ENCODE results near the gene TBCCD1. TPM values are rescaled to one million over a fixed set of nuclear protein-coding genes. Genes with fewer than 3 reads are reported as not detected.
A peak's percentile ranks its signal among the peaks of the same experiment; 100 is the strongest.

Gene TBCCD1
- total and polyA plus RNA-seq, 2 of the 8 experiments (the other 6 are each of a cell fraction or from before 2014, with no cell fraction given), result 11.3 to 13.9 TPM

DNA sequence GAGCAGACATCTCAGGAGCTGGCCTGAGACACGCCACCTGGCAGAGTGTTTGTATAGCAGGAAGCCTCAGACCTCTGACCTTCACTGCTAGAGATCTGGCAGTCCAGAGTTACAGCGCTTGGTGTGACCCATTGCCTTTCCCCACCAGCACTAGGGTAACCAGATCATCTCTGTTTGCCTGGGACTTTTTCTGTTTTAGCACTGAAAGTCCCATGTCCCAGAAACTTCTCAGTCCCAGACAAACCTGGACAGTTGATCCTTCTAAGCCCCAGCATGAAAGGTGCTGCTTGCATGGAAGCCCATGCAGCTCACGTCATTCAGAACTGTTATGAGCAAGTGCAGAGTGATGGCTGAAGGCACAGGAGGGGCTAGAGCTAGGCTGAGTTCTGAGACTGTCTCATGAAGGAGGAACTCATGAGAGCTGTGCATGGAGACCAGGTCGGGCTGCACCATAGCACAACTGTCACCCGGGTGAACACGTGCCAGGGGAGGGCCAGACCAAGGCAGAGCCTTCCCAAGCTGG, 27.5 kb upstream of the TBCCD1 start:
- no peak overlapping the region for H2BK120ac ChIP-seq (replicated peaks; ENCODE audit: low read depth, low read length)
- H3K9me3 ChIP-seq (ENCODE audit: insufficient read depth in 2 of 2, low read depth in 1 of 2, low read length in 1 of 2), result no peaks in the 10 kb centered on the region
- H4K20me1 ChIP-seq (replicated peaks in 1 of 2; ENCODE audit: control insufficient read depth in 1 of 2, insufficient read depth in 2 of 2, low read length in 2 of 2), result no peaks in the 10 kb centered on the region
- H2AFZ ChIP-seq (ENCODE audit: low read length), result 0 out of 2 replicates have a peak overlapping the region, but pooled peaks have one; percentile 6
- H3K23ac ChIP-seq (ENCODE audit: insufficient read length), result no peak overlapping the region
- H3K56ac ChIP-seq (replicated peaks; ENCODE audit: insufficient read length, low read depth, low read length), result no peak overlapping the region
- H3K9ac ChIP-seq (replicated peaks in 1 of 4; ENCODE audit: extremely low read depth in 1 of 4, low read depth in 3 of 4, low read length in 3 of 4), result no peak overlapping the region
- no peak overlapping the region for H3K4ac ChIP-seq (replicated peaks; ENCODE audit: insufficient read length, low read depth, low read length)
- ChIA-PET POLR2A (ENCODE audit: partially characterized antibody) (interaction anchor here (10.2 kb wide), 1 partner anchor 190 kb away, joined by 85 read pairs; the partner anchor contains the start of gene EIF4A2), CTCF (ENCODE audit: partially characterized antibody) (interaction anchor here (0.7 to 23.7 kb wide), 6 partner anchors 8 to 214 kb away, joined by 3 to 333 read pairs (median 3); partner anchors contain the start of gene AHSG)
- no peak overlapping the region for H3K27ac ChIP-seq (ENCODE audit: low read depth, low read length)
- TF ChIP-seq GTF2F1 (IDR thresholded peaks at IDR 0.05; ENCODE audit: borderline replicate concordance, low read depth, low read length) (no peak), CHD1 (IDR thresholded peaks at IDR 0.05; ENCODE audit: low read depth, low read length) (no peak), ZNF274 (IDR thresholded peaks at IDR 0.05; ENCODE audit: borderline replicate concordance, extremely low read depth, low read length) (no peak), EGR1 (IDR thresholded peaks at IDR 0.05; ENCODE audit: borderline replicate concordance, low read depth, low read length) (no peak), JUN (IDR thresholded peaks at IDR 0.05; ENCODE audit: low read depth, low read length) (no peak)
- TF ChIP-seq, protein P1, sequence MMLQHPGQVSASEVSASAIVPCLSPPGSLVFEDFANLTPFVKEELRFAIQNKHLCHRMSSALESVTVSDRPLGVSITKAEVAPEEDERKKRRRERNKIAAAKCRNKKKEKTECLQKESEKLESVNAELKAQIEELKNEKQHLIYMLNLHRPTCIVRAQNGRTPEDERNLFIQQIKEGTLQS (IDR thresholded peaks at IDR 0.05; ENCODE audit: insufficient read depth, low read depth, low read length), result no peak
- H4K5ac ChIP-seq (ENCODE audit: insufficient read length, low read depth, low read length), result no peak overlapping the region
- H2AK5ac ChIP-seq (ENCODE audit: low read depth, low read length), result no peak overlapping the region
- no peak overlapping the region for H3K18ac ChIP-seq (ENCODE audit: extremely low read depth, low read length)
- no peaks in the 10 kb centered on the region; a peak in 1 of 7 replicates for H3K27me3 ChIP-seq (replicated peaks in 1 of 4; ENCODE audit: control insufficient read depth in 3 of 4, extremely low read depth in 1 of 4, insufficient read depth in 3 of 4, low read length in 3 of 4)
- no peak overlapping the region for H4K91ac ChIP-seq (replicated peaks; ENCODE audit: insufficient read length, low read length)
- H3K23me2 ChIP-seq (ENCODE audit: low read depth, low read length), result no peaks in the 10 kb centered on the region
- no peaks in the 10 kb centered on the region; the same call in 1 of the 2 replicates for H3K79me1 ChIP-seq (ENCODE audit: low read depth, low read length)
- DNase-seq (ENCODE audit: low read depth in 1 of 2, low spot score in 2 of 2) (no peak), FAIRE-seq (no peak)
- no peaks in the 10 kb centered on the region for H3K79me2 ChIP-seq (ENCODE audit: control insufficient read depth in 1 of 2, insufficient read depth in 2 of 2, low read length in 2 of 2)
- no peaks in the 10 kb centered on the region for H3K36me3 ChIP-seq (ENCODE audit: control insufficient read depth in 2 of 4, insufficient read depth in 4 of 4, low read length in 3 of 4)
- H2BK5ac ChIP-seq (ENCODE audit: low read depth, low read length), result no peak overlapping the region
- H4K8ac ChIP-seq (ENCODE audit: extremely low read depth, insufficient read depth, low read length), result peak overlapping the region; percentile 57
- 88% methylated on average over 6 of the region's 6 CpGs; no CpG with 5 or more reads in 1 of the 2 experiments for WGBS, 2 experiments (ENCODE audit: extremely low coverage in 1 of 2, insufficient coverage in 1 of 2, insufficient read length in 1 of 2, insufficient replicate concordance in 2 of 2, low coverage in 1 of 2, low lambda C conversion rate in 2 of 2, missing lambda C conversion rate in 1 of 2)
- H3K14ac ChIP-seq (ENCODE audit: insufficient read length), result no peak overlapping the region
- no peak overlapping the region for H3K4me2 ChIP-seq (ENCODE audit: insufficient read depth in 1 of 2, low read depth in 2 of 2, low read length in 2 of 2)
- H2BK12ac ChIP-seq (ENCODE audit: low read depth, low read length), result no peak overlapping the region
- H2BK20ac ChIP-seq (ENCODE audit: low read length), result no peak overlapping the region
- no peak overlapping the region for H3K4me3 ChIP-seq (ENCODE audit: extremely low read depth in 1 of 4, insufficient read depth in 2 of 4, low read depth in 3 of 4, low read length in 4 of 4)
- no peak overlapping the region for H2BK15ac ChIP-seq (ENCODE audit: low read length)
- no peaks in the 10 kb centered on the region for H3K4me1 ChIP-seq (replicated peaks in 1 of 4; ENCODE audit: control insufficient read depth in 3 of 4, insufficient read depth in 4 of 4, low read length in 3 of 4)
